SK-N-SH (cell line): ENCODE measurements around the gene ELN.

Experiments used
- EP300 ChIP-seq, 2 experiments: IDR thresholded peaks; 2 replicates each; pipeline versions ENCODE4 v1.4.0 to v1.6.1; 2012; ENCODE audit warnings: borderline replicate concordance in 1 of 2, low read depth in 1 of 2, low read length in 1 of 2
- EZH2phosphoT487 ChIP-seq: fragments of 200-600 bp; sonication (generic); IDR thresholded peaks from 2 replicates; pipeline ENCODE4 v1.6.1; 2017; ENCODE audit warnings: low read depth, mixed run types, mild to moderate bottlenecking, antibody characterized with exemption, moderate library complexity, borderline replicate concordance
- FOXJ3 ChIP-seq: sonication (generic); formaldehyde crosslinking; IDR thresholded peaks from 2 replicates; pipeline ENCODE4 v1.5.1; 2020; ENCODE audit warnings: mild to moderate bottlenecking, missing genetic modification reagents
- POLR2AphosphoS5 ChIP-seq: IDR thresholded peaks from 2 replicates; pipeline ENCODE4 v1.6.1; 2012; ENCODE audit warnings: low read depth, low read length
- RAD21 ChIP-seq: IDR thresholded peaks from 2 replicates; pipeline ENCODE4 v1.6.1; 2012; ENCODE audit warnings: mild to moderate bottlenecking, low read length
- RFX5 ChIP-seq: IDR thresholded peaks from 2 replicates; pipeline ENCODE4 v1.6.1; 2012; ENCODE audit warnings: mild to moderate bottlenecking, improper control_type of control experiment, low read length
- SIN3A ChIP-seq: IDR thresholded peaks from 2 replicates; pipeline ENCODE4 v1.6.1; 2012; ENCODE audit warnings: low read depth, mild to moderate bottlenecking, low read length, moderate library complexity, borderline replicate concordance
- TF ChIP-seq, protein P1 (sequence below): fragments of 200-600 bp; sonication (generic); IDR thresholded peaks from 2 replicates; pipeline ENCODE4 v1.6.1; 2017; ENCODE audit warnings: antibody characterized with exemption, mild to moderate bottlenecking, moderate library complexity

DNA sequence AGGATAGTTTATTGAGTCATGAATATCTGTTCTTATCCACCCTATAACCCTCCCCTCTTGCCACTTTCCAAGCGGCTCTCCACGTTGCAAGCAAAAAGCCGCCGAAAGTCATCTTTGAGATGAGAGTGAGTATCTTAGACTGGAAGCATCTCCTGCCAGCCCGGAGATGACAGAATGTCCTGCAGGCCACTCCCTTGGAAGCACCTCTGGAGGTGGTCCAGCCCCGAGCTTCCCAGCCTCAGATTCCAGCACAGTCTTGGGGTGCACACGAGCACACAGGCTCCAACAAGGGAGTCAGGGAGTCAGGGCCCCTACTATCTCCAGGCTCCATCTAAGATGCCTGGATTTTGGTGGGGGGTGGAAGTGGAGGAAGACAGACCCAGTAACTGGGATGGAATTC, 5.5 kb upstream of the ELN start:
- TF ChIP-seq POLR2AphosphoS5 (no peak), EZH2phosphoT487 (no peak), SIN3A (no peak), RAD21 (no peak), RFX5 (no peak), EP300 (IDR thresholded peaks at IDR 0.05; ENCODE audit: borderline replicate concordance in 1 of 2, low read depth in 1 of 2, low read length in 1 of 2) (no peak), FOXJ3 (CRISPR knock-in tag) (no peak)
- TF ChIP-seq, protein P1, sequence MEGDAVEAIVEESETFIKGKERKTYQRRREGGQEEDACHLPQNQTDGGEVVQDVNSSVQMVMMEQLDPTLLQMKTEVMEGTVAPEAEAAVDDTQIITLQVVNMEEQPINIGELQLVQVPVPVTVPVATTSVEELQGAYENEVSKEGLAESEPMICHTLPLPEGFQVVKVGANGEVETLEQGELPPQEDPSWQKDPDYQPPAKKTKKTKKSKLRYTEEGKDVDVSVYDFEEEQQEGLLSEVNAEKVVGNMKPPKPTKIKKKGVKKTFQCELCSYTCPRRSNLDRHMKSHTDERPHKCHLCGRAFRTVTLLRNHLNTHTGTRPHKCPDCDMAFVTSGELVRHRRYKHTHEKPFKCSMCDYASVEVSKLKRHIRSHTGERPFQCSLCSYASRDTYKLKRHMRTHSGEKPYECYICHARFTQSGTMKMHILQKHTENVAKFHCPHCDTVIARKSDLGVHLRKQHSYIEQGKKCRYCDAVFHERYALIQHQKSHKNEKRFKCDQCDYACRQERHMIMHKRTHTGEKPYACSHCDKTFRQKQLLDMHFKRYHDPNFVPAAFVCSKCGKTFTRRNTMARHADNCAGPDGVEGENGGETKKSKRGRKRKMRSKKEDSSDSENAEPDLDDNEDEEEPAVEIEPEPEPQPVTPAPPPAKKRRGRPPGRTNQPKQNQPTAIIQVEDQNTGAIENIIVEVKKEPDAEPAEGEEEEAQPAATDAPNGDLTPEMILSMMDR: no peak
